Activated naive CD8-positive, alpha-beta T cell treated with anti-CD3 and anti-CD28 coated beads, Interleukin-2, amount 10 ng/mL, durations not matched to agents 7 days and 5 days (primary cell): Measurements from ENCODE around the gene TSNAX. TPM values are rescaled to one million over a fixed set of nuclear protein-coding genes. Genes with fewer than 3 reads are reported as not detected.

ENCODE experiments used
- ATAC-seq: fragments of 150-1000 bp; cut with Tn5 transposase; one replicate; pipeline ENCODE4 v1.10.0; 2021; ENCODE audit warnings: low read depth, moderate library complexity
- POLR2A ChIA-PET: fragments of 350-600 bp; sonication (Branson Sonifier 250); formaldehyde crosslinking; loops from one replicate; lab custom pipeline; 2021; ENCODE audit warnings: antibody characterized with exemption; lab: Charles Lee
- DNase-seq: peaks from one replicate; pipeline ENCODE4 v3.0.0; 2021
- H3K27ac Mint-ChIP-seq: one replicate; pipeline ENCODE4 v1.8.0; 2022; ENCODE audit warnings: mild to moderate bottlenecking, mixed read lengths
- H3K27me3 Mint-ChIP-seq: one replicate; pipeline ENCODE4 v1.8.0; 2022; ENCODE audit warnings: mild to moderate bottlenecking, moderate library complexity, mixed read lengths
- H3K36me3 Mint-ChIP-seq: one replicate; pipeline ENCODE4 v1.8.0; 2021; ENCODE audit warnings: mild to moderate bottlenecking, mixed read lengths
- H3K4me1 Mint-ChIP-seq: one replicate; pipeline ENCODE4 v1.8.0; 2021; ENCODE audit warnings: mixed read lengths
- H3K4me3 Mint-ChIP-seq: one replicate; pipeline ENCODE4 v1.8.0; 2022; ENCODE audit warnings: mild to moderate bottlenecking, moderate library complexity, mixed read lengths
- H3K9me3 Mint-ChIP-seq: one replicate; pipeline ENCODE4 v1.8.0; 2021; ENCODE audit warnings: mixed read lengths
- total RNA-seq, 2 experiments: library from RNA; stranded (reverse); gene quantifications; one replicate each; pipeline ENCODE4 v1.2.3, GENCODE V29; 2021

The TSNAX gene
- total RNA-seq, 2 experiments from 2014 or later = 37.7 to 45.7 TPM

DNA sequence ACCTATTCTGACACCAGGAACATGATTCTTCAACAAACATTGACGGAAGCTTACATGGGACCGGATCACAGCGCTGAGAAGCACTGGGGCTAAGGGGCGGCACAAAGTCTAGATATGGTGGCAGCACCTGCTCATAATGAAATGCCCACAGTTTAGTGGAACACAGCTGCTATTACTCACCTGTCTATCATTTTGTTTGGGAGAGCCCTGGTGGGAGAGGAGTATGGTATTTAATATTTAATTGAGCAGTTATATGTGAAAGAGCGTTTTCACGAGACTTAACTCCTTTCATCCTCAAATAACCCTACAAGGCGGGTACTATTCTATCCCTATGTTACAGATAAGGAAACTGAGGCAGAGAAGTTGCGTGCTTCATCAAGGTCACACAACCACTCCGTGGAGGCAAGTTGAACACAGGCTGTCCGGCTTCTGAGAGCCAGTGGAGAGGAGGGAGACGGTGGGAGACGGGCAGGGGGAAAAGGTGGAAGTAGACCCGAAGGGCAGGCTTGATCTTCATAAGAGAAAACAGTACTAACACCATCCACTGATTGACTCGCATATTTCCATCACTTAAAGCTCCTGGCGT lies 790 bp upstream of the TSNAX start:
- H3K27me3 Mint-ChIP-seq = no peaks in the 10 kb centered on the region
- peak overlapping the region; percentile 92 for H3K4me3 Mint-ChIP-seq
- ATAC-seq = peak; percentile 8
- H3K4me1 Mint-ChIP-seq = peaks cover 19% of the 10 kb centered on the region
- H3K27ac Mint-ChIP-seq = peak overlapping the region; percentile 99
- peaks cover 7% of the 10 kb centered on the region for H3K36me3 Mint-ChIP-seq
- H3K9me3 Mint-ChIP-seq = no peaks in the 10 kb centered on the region
- POLR2A ChIA-PET = interaction anchor here (0.9 to 1.3 kb wide), 4 partner anchors 67 to 286 kb away, joined by 3 to 9 read pairs (median 6); partner anchors contain the start of genes EGLN1, EXOC8 and SPRTN
- no peak for DNase-seq

DNA sequence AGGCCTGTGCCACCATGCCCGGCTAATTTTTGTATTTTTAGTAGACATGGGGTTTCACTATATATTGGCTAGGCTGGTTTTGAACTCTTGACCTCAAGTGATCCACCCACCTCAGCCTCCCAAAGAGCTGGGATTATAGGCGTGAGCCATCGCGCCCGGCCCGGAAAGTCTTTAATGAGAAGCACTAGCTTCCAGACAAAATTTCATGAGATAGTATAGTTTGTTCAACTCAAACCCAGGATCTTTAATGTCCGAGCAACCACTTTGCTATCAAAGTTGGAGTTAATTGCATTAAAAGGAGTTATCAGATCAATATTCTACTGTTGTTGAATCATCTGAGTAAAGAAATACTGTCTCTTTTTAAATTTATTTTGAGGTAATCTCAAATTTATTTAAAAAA lies 4.8 kb downstream of the TSNAX start:
- peaks cover 26% of the 10 kb centered on the region for H3K4me1 Mint-ChIP-seq
- peaks cover 24% of the 10 kb centered on the region for H3K36me3 Mint-ChIP-seq
- ATAC-seq (no peak), DNase-seq (no peak)
- POLR2A ChIA-PET = no interaction called here
- no peak overlapping the region for H3K27ac Mint-ChIP-seq
- no peaks in the 10 kb centered on the region for H3K9me3 Mint-ChIP-seq
- H3K4me3 Mint-ChIP-seq = no peak overlapping the region
- no peaks in the 10 kb centered on the region for H3K27me3 Mint-ChIP-seq

DNA sequence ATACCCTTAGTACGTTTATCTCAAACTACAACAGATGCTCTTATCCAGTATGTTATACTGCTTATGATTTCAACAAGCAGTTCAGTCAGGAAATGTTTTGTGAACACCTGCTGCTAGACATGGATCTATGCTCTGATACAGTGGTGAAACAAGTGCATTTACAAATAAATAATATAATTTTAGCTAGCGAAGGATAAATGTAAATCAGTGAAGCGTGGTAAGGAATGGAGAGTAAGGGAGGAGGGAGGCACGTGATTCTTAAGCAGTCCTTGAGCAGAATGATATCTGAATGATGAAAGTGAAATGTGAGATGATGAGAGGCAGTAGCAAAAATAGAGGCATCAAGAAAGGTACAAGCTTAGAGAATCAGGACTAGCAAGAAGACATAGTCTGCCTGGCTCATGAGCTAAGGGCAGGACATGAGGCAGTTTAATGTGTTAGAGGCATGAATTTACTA lies 6.3 kb downstream of the TSNAX start:
- no peaks in the 10 kb centered on the region for H3K27me3 Mint-ChIP-seq
- DNase-seq = no peak
- H3K9me3 Mint-ChIP-seq = no peaks in the 10 kb centered on the region
- peaks cover 25% of the 10 kb centered on the region for H3K4me1 Mint-ChIP-seq
- no peak overlapping the region for H3K27ac Mint-ChIP-seq
- no peak for ATAC-seq
- POLR2A ChIA-PET = no interaction called here
- no peak overlapping the region for H3K4me3 Mint-ChIP-seq
- H3K36me3 Mint-ChIP-seq = peaks cover 30% of the 10 kb centered on the region

DNA sequence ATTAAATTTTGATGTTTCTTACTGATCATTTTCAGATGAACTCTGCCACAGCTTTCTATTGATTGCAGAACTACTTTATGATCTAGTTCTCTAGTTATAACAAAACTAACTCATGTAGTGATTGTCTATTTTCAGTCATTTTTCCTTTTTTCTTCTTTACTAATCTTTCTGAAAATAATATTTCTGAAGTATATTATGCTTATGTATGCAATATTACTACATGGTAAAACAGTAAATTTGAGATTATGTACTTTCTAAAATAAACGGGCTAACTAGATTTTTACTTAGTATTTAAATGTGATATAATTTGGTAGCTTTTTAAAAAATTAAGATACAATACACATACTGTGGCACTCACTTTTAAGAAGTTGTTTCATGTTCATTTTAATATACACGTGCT lies 7.6 kb downstream of the TSNAX start:
- Mint-ChIP-seq H3K4me1 (peaks cover 20% of the 10 kb centered on the region), H3K27me3 (no peaks in the 10 kb centered on the region), H3K27ac (no peak overlapping the region), H3K36me3 (peaks cover 35% of the 10 kb centered on the region), H3K9me3 (no peaks in the 10 kb centered on the region), H3K4me3 (no peak overlapping the region)
- DNase-seq (no peak), ATAC-seq (no peak)
- POLR2A ChIA-PET = interaction anchor here (0.7 kb wide), 1 partner anchor 37 kb away, joined by 4 read pairs; no protein-coding TSS in a partner anchor

DNA sequence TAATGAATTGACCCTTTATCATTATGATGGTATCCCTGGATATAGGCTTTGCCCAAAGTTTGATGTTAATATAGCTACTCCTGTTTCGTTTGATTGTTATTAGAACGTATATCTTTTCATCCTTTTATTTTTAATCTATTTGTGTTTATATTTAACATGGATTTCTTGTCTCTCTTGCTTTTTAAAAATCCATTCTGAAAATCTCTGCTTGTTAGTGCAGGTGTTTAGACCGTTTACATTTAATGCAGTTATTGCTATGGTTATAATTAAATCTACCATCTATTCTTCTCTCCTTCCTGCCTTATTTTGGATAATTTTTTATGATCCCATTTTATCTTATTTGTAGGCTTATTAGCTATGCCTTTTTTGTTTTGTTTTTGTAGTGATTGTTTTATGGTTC lies 12.4 kb downstream of the TSNAX start:
- peaks cover 3% of the 10 kb centered on the region for H3K4me1 Mint-ChIP-seq
- H3K27me3 Mint-ChIP-seq = no peaks in the 10 kb centered on the region
- no peak overlapping the region for H3K27ac Mint-ChIP-seq
- ATAC-seq (no peak), DNase-seq (no peak)
- POLR2A ChIA-PET = no interaction called here
- H3K9me3 Mint-ChIP-seq = no peaks in the 10 kb centered on the region
- peaks cover 43% of the 10 kb centered on the region for H3K36me3 Mint-ChIP-seq
- no peak overlapping the region for H3K4me3 Mint-ChIP-seq

DNA sequence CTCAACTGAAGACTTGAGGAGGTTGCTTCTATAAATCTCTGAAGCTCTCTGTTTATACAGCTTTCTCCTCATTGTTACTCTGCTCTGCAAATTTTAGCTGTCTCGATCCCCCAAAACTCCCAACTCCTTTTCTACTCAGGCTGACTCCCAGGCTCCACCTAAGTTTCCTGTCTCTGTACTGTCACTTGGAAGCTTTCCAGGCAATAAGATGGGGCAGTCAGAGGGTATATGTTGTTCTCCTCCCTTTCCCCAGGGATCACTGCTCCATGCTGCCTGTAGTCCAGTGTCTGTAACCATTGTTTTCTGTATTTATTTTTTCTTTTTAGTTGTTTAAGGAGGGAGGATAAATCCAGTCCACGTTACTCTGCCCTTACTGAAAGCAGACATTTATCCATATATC lies 13.4 kb downstream of the TSNAX start:
- H3K36me3 Mint-ChIP-seq = peaks cover 42% of the 10 kb centered on the region
- POLR2A ChIA-PET = no interaction called here
- H3K9me3 Mint-ChIP-seq = no peaks in the 10 kb centered on the region
- no peak overlapping the region for H3K4me3 Mint-ChIP-seq
- no peak for ATAC-seq
- H3K27me3 Mint-ChIP-seq = no peaks in the 10 kb centered on the region
- peak overlapping the region; percentile 15 for H3K27ac Mint-ChIP-seq
- peaks cover 2% of the 10 kb centered on the region for H3K4me1 Mint-ChIP-seq
- no peak for DNase-seq

DNA sequence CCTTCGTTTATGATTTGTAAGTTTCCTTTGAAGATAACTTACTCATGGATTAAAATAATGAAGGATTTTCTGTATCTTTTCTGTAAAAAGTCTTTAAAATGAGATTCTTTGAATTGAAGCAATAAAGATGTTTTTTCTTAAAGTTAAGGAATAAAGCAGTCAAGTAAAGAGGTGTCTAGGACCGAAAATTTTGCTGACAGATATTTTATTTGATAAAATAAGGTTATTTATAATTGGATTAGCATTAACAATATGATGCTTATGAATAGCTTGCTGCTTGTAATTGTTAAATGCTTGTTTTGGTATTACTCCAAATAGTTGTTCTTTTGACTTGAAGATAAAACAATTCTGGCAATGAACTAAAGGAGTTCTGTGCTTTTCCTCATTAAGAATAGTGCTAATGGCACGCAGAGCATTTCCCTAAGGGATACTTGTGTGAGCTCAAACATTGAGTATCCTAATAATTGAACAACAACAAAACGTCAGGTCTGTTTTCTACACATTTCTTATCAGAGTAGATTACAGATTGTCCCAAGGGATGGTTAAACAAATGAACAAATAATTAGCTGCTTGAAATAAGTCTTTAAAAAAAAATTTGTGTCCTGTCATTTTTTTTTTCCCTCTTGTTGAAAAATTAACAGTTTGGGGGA lies 16.6 kb downstream of the TSNAX start:
- no peak for ATAC-seq
- H3K4me1 Mint-ChIP-seq = peaks cover 3% of the 10 kb centered on the region
- no peak overlapping the region for H3K27ac Mint-ChIP-seq
- peaks cover 28% of the 10 kb centered on the region for H3K36me3 Mint-ChIP-seq
- no peak overlapping the region for H3K4me3 Mint-ChIP-seq
- DNase-seq = no peak
- POLR2A ChIA-PET = no interaction called here
- H3K9me3 Mint-ChIP-seq = no peaks in the 10 kb centered on the region
- H3K27me3 Mint-ChIP-seq = no peaks in the 10 kb centered on the region

DNA sequence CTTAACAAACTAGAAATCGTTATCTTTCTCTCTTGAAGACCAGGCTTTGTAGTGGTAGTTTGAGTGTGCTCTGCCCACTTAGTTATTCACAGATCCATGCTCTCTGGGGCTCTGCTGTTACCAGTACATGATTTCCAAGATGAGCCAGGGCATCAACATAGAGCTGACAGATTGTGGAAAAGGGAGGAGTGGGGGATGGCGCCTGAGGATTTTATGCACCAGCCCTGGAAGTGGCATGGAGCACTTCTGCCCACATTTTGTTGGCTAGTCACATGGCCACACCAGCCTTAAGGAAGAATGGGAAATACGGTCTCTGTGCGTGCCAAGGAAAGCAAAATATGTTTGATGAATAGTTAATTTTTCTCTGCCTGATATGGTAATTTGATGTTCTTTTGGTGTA lies 18.2 kb downstream of the TSNAX start:
- no peak overlapping the region for H3K4me3 Mint-ChIP-seq
- no peak overlapping the region for H3K27ac Mint-ChIP-seq
- peaks cover 15% of the 10 kb centered on the region for H3K36me3 Mint-ChIP-seq

DNA sequence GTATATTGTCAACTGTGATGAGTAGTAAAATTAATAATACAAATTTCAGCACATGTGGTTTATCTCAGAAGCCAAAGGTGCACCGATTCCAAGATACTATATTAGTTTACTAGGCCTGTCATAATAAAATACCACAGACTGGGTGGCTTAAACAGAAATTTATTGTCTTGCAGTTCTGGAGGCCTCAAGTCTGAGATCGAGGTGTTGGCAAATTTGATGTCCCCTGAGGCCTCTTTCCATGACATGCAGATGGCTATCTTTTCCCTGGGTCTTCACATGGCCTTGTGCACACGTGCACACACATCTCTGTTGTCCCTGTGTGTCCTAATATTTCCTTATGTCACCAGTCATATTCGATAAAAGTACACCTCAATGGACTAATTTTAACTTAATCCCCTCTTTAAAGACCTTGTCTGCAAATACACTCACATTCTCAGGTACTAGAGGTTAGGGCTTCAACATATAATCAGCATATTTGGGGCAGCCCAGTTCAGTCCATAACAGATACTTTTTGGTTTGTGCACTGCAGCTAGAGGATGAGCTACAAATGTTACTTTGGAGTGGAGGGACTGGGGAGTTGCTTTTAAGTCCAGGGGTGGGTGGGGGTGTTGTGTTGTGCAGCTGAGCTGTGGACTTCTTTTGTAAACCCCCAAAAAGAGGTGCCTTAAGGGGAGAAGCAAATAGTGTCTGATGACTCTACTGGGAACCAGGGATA lies 21.4 kb downstream of the TSNAX start:
- no peaks in the 10 kb centered on the region for H3K9me3 Mint-ChIP-seq
- POLR2A ChIA-PET = no interaction called here
- H3K27ac Mint-ChIP-seq = no peak overlapping the region
- H3K36me3 Mint-ChIP-seq = peaks cover 17% of the 10 kb centered on the region
- H3K4me1 Mint-ChIP-seq = peaks cover 15% of the 10 kb centered on the region
- no peak for DNase-seq
- no peak for ATAC-seq
- no peaks in the 10 kb centered on the region for H3K27me3 Mint-ChIP-seq
- H3K4me3 Mint-ChIP-seq = no peak overlapping the region

More for the DNA sequence above, 18.2 kb downstream of the TSNAX start:
- Mint-ChIP-seq H3K4me1 (peaks cover 7% of the 10 kb centered on the region), H3K27me3 (no peaks in the 10 kb centered on the region), H3K9me3 (no peaks in the 10 kb centered on the region)
- no peak for DNase-seq
- POLR2A ChIA-PET = no interaction called here
- ATAC-seq = no peak

DNA sequence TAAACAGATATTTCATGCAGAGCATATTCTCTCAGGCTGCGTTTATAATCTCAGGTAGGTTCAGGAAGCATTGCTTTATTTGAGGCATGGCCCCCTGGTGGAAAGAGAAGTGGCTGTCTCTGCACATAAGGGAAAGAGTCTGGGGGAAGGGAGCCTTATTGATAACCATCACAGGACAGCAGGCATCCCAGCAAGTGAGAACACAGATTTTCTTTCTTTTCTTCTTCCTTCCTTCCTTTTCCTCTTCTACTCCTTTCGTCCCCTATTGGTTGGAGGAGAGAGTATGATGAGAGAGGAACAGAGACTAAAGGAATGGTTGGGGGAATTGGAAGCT lies 21.9 kb downstream of the TSNAX start:
- Mint-ChIP-seq H3K27me3 (no peaks in the 10 kb centered on the region), H3K9me3 (no peaks in the 10 kb centered on the region), H3K4me3 (no peak overlapping the region), H3K36me3 (peaks cover 22% of the 10 kb centered on the region), H3K4me1 (peaks cover 18% of the 10 kb centered on the region), H3K27ac (no peak overlapping the region)
- peak; percentile 36 for ATAC-seq
- POLR2A ChIA-PET = no interaction called here
- DNase-seq = no peak

DNA sequence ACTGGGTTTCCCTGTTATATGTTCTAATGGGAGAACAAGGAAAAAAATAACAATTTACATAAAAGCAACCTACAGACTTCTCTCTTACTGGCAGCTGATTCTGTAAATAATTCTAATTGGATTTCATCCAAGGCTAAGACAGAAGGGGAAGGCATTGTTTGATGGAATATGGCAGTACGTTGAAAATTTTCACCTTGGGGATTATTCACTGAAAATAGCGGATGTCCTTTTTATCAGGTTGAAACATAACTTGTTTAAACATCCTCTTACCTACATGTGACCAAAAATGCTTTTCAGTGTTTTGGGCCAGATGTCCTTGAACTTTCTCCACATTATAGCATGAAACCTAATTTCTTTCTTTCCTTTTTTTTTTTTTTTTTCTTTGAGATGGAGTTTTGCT lies 24.9 kb downstream of the TSNAX start:
- H3K4me1 Mint-ChIP-seq = peaks cover 25% of the 10 kb centered on the region
- no peaks in the 10 kb centered on the region for H3K9me3 Mint-ChIP-seq
- no peaks in the 10 kb centered on the region for H3K27me3 Mint-ChIP-seq
- DNase-seq (no peak), ATAC-seq (no peak)
- POLR2A ChIA-PET = no interaction called here
- peaks cover 31% of the 10 kb centered on the region for H3K36me3 Mint-ChIP-seq
- no peak overlapping the region for H3K4me3 Mint-ChIP-seq
- H3K27ac Mint-ChIP-seq = no peak overlapping the region

DNA sequence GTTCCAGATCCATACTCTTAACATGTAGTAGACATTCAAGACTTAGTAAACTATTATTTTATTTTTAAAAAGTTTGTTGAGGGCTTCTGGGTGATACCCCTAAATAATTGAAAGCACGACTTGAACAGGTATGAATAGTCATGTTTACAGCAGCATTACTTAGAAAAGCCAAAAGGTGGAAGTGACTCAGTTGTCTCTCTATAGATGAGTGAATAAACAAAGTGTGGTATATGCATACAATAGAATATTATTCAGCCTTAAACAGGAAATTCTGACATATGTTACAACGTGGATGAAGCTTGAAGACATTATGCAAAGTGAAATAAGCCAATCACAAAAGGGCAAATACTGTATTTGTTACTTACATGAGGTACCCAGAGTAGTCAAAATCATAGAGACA lies 26.5 kb downstream of the TSNAX start:
- Mint-ChIP-seq H3K27ac (no peak overlapping the region), H3K4me3 (no peak overlapping the region), H3K36me3 (peaks cover 32% of the 10 kb centered on the region), H3K9me3 (no peaks in the 10 kb centered on the region), H3K27me3 (no peaks in the 10 kb centered on the region), H3K4me1 (peaks cover 25% of the 10 kb centered on the region)
- ATAC-seq (no peak), DNase-seq (no peak)
- POLR2A ChIA-PET = no interaction called here

DNA sequence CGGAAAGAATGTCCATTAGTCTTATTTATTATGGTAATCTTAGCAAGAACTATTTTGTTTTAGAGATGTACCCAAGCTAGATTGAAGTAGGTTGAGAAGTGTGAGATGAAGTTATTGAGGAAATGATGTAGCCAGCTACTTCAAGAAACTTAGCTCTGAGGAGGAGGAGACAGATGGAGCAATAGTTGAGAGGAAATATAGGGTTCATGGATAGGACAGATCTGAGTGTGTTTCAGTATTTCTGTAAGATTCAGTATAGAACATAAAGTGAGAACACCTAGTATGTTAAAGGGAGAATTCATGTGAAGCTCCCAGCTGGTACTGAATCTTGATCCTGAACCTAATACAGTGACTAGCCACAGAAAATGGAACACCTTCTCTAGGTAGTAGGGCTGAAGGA lies 28.9 kb downstream of the TSNAX start:
- Mint-ChIP-seq H3K4me3 (no peak overlapping the region), H3K4me1 (peaks cover 19% of the 10 kb centered on the region), H3K27ac (no peak overlapping the region), H3K27me3 (no peaks in the 10 kb centered on the region), H3K9me3 (no peaks in the 10 kb centered on the region), H3K36me3 (peaks cover 32% of the 10 kb centered on the region)
- POLR2A ChIA-PET = no interaction called here
- no peak for DNase-seq
- no peak for ATAC-seq
